Measurements from ENCODE around the gene ZNF223.

- TF ChIP-seq CTCF (conservative IDR thresholded peaks at IDR 0.05; ENCODE audit: low read depth, low read length) (no peak), EZH2phosphoT487 (IDR thresholded peaks at IDR 0.05; ENCODE audit: borderline replicate concordance, low read length) (no peak), EZH2 (IDR thresholded peaks at IDR 0.05; ENCODE audit: low read length, unreplicated experiment) (no peak)
Observed at GRCh38 chr19:44059229-44059628, 7.4 kb downstream of the ZNF223 start.

Data from PC-3 (cell line).